Activated T-helper 1 cell treated with anti-CD3 and anti-CD28 coated beads, Interleukin-12 subunit alpha, Interleukin-12 subunit beta, Interleukin-2, Interleukin-4 antibody, amounts not matched to agents 30 ng/mL and 10 ng/mL and 1 ng/mL, durations not matched to agents 14 hours and 24 hours and 36 hours (primary cell): Measurements from ENCODE around the gene NAT14. TPM values are rescaled to one million over a fixed set of nuclear protein-coding genes. Genes with fewer than 3 reads are reported as not detected.
A peak's percentile ranks its signal among the peaks of the same experiment; 100 is the strongest.
"Not testable (repeated sequence)": the region's sequence is repeated elsewhere in the genome, so short reads cannot be mapped to it uniquely, and the experiment has no call there.

Experiments used
- DNase-seq: peaks from one replicate; pipeline ENCODE4 v3.0.0; 2021; ENCODE audit warnings: low spot score
- H3K27ac Mint-ChIP-seq: one replicate; pipeline ENCODE4 v1.8.0; 2021; ENCODE audit warnings: mild to moderate bottlenecking, mixed read lengths
- H3K27me3 Mint-ChIP-seq: one replicate; pipeline ENCODE4 v1.8.0; 2022; ENCODE audit warnings: mild to moderate bottlenecking, moderate library complexity, mixed read lengths; ENCODE audit not compliant: insufficient read depth
- H3K36me3 Mint-ChIP-seq: one replicate; pipeline ENCODE4 v1.8.0; 2021; ENCODE audit warnings: low read depth, mixed read lengths
- H3K4me1 Mint-ChIP-seq: one replicate; pipeline ENCODE4 v1.8.0; 2021; ENCODE audit warnings: low read depth, mixed read lengths
- H3K4me3 Mint-ChIP-seq: one replicate; pipeline ENCODE4 v1.8.0; 2021; ENCODE audit warnings: mild to moderate bottlenecking, moderate library complexity, mixed read lengths
- H3K9me3 Mint-ChIP-seq: one replicate; pipeline ENCODE4 v1.8.0; 2021; ENCODE audit warnings: mixed read lengths
- intact Hi-C: fragments of 100-400 bp; cut with micrococcal nuclease; formaldehyde crosslinking; loops from one replicate; pipeline ENCODE4 v1.15.1; 2024
- total RNA-seq: library from RNA; stranded (reverse); gene quantifications from 2 replicates; pipeline ENCODE4 v1.2.3, GENCODE V29; 2022

Gene NAT14
- total RNA-seq, 1 donor from 2014 or later, result 26.1 TPM

DNA sequence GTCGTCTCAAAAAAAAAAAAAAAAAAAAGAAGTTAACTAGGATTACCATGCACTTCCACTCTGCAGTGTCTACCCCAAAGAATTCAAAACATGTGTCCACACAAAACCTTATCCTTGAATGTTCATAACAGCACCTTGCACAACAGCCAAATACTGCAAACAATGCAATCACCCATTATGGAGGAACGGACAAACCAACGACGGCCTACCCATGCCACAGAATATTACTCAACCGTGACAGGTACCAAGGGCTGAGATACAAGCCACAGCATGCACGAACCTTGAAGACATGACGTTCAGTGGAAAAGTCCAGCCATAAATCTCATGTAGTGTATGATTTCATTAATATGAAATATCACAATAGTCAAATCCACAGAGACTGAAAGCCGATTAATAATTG is 38.9 kb upstream of the NAT14 start:
- H3K9me3 Mint-ChIP-seq, result no peaks in the 10 kb centered on the region
- H3K4me3 Mint-ChIP-seq, result no peak overlapping the region
- intact Hi-C loops, result no loop called here
- H3K27ac Mint-ChIP-seq, result no peak overlapping the region
- H3K4me1 Mint-ChIP-seq, result peaks cover 7% of the 10 kb centered on the region
- H3K36me3 Mint-ChIP-seq, result no peaks in the 10 kb centered on the region
- DNase-seq, result no peak
- peaks cover 55% of the 10 kb centered on the region for H3K27me3 Mint-ChIP-seq

GRCh38 chr19:55447421-55448174 is 37.4 kb upstream of the NAT14 start:
- no peaks in the 10 kb centered on the region for H3K4me1 Mint-ChIP-seq
- intact Hi-C loops, result no loop called here
- no peaks in the 10 kb centered on the region for H3K9me3 Mint-ChIP-seq
- no peaks in the 10 kb centered on the region for H3K36me3 Mint-ChIP-seq
- peaks cover 47% of the 10 kb centered on the region for H3K27me3 Mint-ChIP-seq
- H3K27ac Mint-ChIP-seq, result no peak overlapping the region
- DNase-seq, result no peak
- H3K4me3 Mint-ChIP-seq, result no peak overlapping the region

GRCh38 chr19:55448175-55448490 is 36.9 kb upstream of the NAT14 start:
- H3K4me1 Mint-ChIP-seq, H3K36me3 Mint-ChIP-seq, H3K27ac Mint-ChIP-seq, H3K4me3 Mint-ChIP-seq, intact Hi-C loops, H3K9me3 Mint-ChIP-seq, DNase-seq: not testable (repeated sequence)
- H3K27me3 Mint-ChIP-seq, result peaks cover 49% of the 10 kb centered on the region

DNA sequence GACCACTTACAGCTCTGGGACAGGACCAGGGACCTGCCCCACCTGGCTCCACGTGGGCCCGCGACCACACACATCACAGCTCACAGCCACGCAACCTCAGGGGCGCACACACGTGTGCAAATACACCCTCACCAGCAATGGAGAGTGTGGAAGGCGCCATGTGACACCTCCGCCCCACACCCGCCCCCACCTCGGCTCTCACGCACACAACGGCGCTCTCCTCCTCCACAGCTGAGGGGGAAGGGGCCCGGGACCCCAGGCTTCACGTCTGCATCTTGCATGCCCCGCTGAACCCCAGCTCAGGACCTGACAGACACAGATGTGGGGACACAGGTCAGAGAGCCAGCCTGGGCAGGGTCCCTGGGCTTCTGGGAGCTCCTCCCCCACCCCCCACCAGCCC is 35.5 kb upstream of the NAT14 start:
- intact Hi-C loops, result no loop called here
- peaks cover 43% of the 10 kb centered on the region for H3K27me3 Mint-ChIP-seq
- no peak for DNase-seq
- no peak overlapping the region for H3K4me3 Mint-ChIP-seq
- peaks cover 2% of the 10 kb centered on the region for H3K36me3 Mint-ChIP-seq
- H3K9me3 Mint-ChIP-seq, result no peaks in the 10 kb centered on the region
- H3K27ac Mint-ChIP-seq, result no peak overlapping the region
- no peaks in the 10 kb centered on the region for H3K4me1 Mint-ChIP-seq

DNA sequence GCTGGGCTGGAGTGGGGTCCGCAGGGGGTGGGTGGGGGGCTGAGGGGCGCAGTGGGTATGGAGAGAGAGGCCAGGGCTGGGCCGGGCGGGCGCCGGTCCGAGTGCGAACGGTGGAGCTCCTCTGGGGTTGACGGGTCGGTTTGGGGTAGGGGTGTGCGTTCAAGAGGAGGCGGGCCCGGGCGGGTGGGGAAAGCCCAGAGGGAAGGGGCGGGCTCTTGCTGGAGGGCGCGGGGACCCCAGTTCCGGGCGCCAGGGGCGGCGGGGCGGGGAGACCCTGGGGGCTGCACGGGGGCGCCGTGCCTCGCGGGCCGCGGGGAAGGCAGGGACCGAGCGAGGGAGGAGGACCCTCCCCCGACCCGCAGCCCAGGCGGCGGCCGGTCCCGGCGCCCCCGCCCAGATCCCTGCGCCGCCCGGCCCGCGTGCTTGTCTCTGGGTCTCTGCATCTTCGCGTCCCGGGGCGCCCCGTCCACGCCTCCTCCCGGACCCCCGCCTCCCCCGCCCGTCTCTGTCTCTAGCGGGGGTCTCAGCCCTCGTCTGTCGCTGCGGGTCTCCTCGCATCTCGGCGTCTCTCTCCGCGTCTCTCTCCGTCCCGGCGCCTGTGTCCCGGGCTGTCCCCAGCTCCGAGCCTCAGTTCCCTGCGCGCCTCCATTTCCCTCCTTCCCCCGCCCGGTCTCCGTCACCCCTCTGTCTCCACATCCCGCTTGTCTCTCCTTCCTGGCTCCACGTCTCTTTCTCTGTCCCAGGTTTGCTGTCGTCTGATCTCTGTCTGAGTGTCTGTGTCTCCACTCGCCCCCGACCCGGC is 33.6 kb upstream of the NAT14 start:
- H3K4me1 Mint-ChIP-seq, result no peaks in the 10 kb centered on the region
- peaks cover 30% of the 10 kb centered on the region for H3K27me3 Mint-ChIP-seq
- no peak for DNase-seq
- H3K27ac Mint-ChIP-seq, result no peak overlapping the region
- no peaks in the 10 kb centered on the region for H3K9me3 Mint-ChIP-seq
- peak overlapping the region; percentile 30 for H3K4me3 Mint-ChIP-seq
- intact Hi-C loops, result no loop called here
- peaks cover 5% of the 10 kb centered on the region for H3K36me3 Mint-ChIP-seq

DNA sequence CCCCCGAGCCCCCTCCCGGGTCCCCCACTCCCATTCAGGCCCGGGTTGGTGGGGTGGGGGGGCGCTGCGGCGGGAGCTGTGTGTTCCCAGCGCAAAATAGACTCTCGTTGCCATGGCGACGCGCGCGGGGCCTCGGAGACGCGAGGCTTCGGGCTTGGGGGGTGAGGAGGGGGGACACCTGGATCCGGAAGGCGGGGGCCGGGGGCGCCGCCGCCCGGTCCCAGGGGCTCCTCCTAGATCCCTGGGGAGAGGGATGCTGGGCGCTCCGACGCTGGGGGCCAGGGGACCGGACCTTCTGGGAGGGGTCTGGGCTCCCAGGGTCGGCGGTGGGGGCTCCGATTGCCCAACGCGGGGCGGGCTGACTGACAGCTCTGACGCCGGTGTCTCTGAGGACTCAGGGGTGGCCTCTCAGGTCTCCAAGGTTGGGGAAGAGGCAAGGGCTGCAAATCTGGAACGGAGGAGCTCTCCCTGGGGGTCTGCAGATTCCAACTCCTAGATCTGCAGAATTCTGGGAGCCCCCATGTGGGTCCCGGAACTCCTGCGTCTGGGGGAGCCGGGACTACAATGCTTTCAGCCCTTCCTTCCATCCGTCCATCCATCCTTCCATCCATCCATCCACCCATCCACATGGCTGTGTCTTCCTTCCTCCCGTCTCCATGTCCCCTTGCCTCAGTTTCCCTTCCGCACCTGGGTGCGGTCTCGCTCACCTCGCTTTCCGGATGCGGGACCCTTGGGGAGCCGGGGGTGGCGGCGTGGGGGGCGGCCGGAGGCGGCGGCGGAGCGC is 32.8 kb upstream of the NAT14 start:
- intact Hi-C loops, result no loop called here
- H3K4me1 Mint-ChIP-seq, result no peaks in the 10 kb centered on the region
- peaks cover 5% of the 10 kb centered on the region for H3K36me3 Mint-ChIP-seq
- H3K27ac Mint-ChIP-seq, result no peak overlapping the region
- no peak overlapping the region for H3K4me3 Mint-ChIP-seq
- DNase-seq, result no peak
- H3K9me3 Mint-ChIP-seq, result no peaks in the 10 kb centered on the region
- H3K27me3 Mint-ChIP-seq, result peaks cover 28% of the 10 kb centered on the region

DNA sequence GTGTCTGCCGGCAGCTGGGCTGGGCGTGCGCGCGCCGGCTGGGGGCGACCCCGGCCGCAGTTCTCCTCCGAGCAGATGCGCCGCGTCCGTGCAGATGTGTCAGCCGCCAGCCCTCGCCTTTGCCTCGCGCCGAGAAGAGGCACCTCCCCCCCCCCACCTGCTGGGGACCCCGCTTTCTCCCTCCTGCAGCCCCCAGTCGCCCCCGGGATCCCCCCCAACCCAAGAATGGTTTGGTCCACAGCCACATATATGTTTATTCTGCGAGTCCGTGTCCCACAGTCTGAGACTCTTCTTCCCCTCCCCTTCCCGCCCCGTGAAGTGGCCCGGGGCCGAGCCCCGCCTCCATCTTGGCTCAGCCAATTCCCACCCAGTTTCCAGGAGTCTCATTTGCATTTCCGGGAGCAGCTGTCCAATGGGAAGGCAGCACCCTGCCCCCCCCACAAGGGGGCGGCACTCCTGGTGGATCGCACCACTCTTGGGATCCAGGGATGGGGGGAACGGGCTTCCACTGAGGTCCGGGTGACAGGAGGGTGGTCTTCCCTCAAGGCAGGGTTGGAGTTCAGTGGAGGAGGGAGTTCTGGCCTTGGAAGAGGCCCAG is 32.1 kb upstream of the NAT14 start:
- Mint-ChIP-seq H3K27ac (no peak overlapping the region), H3K9me3 (no peaks in the 10 kb centered on the region), H3K27me3 (peaks cover 28% of the 10 kb centered on the region), H3K4me3 (no peak overlapping the region), H3K36me3 (peaks cover 5% of the 10 kb centered on the region), H3K4me1 (no peaks in the 10 kb centered on the region)
- peak; percentile 22 for DNase-seq
- intact Hi-C loops, result no loop called here

DNA sequence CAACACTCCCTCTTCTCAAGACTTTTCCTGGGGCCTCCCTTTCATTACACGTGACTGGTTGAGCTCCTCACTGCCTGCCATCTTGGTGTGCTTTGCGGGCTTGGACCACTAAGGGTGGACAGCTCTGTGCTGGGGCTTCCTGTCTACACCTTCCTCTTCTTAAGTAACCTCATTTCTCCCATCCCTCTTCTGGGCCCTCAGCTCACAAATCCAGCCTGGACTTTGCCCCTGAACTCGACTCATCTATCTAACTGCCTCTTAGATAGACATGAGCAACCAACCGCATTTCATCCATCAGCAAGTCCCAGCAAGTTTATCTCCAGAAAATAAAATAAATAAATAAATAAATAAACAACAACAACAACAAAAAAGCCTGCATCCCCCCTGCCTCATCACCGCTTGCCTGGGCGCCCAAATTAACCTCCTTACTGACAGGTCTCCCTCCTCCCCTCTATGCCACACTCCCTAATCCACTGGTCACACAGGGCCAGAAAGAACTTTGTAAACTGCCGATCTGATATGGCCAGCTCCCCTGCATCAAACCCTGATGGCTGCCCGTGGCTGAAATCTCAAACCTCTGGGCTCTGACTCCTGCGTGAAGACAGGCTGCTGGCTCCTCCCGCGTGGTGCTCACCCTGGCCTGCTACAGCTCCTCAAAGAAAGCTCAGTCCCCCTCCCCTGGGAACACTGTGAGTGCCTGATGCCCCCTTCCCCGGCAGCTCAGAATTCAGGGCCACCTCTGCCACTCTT is 31.3 kb upstream of the NAT14 start:
- H3K4me1 Mint-ChIP-seq, result no peaks in the 10 kb centered on the region
- no peaks in the 10 kb centered on the region for H3K9me3 Mint-ChIP-seq
- no peak overlapping the region for H3K27ac Mint-ChIP-seq
- no peak for DNase-seq
- H3K36me3 Mint-ChIP-seq, result peaks cover 5% of the 10 kb centered on the region
- intact Hi-C loops, result loop anchor here (1.0 kb wide), 1 partner anchor 312 kb away; no protein-coding TSS in a partner anchor
- H3K27me3 Mint-ChIP-seq, result peaks cover 28% of the 10 kb centered on the region
- H3K4me3 Mint-ChIP-seq, result no peak overlapping the region

DNA sequence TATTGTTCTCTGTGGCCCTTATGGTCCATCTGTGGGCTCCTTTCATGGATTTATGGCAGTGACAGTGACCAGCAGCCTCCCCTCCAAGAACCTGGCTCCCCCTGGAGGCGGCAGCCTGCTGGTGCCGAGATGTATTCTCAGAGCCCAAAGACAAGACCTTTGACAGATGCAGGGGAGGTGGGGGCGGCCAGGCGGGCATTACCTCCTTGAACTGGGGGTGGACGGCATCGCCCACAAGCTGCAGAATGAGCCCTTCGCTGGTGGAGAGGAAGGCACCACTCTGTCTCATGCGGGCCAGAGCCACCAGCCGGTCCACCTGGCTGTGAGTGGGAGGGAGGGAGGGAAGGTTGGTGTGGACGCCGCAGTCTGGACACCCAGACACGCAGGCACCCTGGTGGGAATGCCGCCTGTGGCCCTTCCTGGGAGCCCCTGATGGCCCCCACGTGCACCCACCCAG is 30.2 kb upstream of the NAT14 start:
- Mint-ChIP-seq H3K27me3 (peaks cover 27% of the 10 kb centered on the region), H3K4me1 (no peaks in the 10 kb centered on the region), H3K9me3 (no peaks in the 10 kb centered on the region), H3K36me3 (peaks cover 5% of the 10 kb centered on the region), H3K4me3 (no peak overlapping the region), H3K27ac (peak overlapping the region; percentile 74)
- peak; percentile 29 for DNase-seq
- intact Hi-C loops, result loop anchor here (1.0 kb wide), 1 partner anchor 314 kb away; no protein-coding TSS in a partner anchor

- no peak overlapping the region for H3K27ac Mint-ChIP-seq
- no peaks in the 10 kb centered on the region for H3K9me3 Mint-ChIP-seq
- H3K4me1 Mint-ChIP-seq, result no peaks in the 10 kb centered on the region
- peaks cover 5% of the 10 kb centered on the region for H3K36me3 Mint-ChIP-seq
- H3K4me3 Mint-ChIP-seq, result no peak overlapping the region
- H3K27me3 Mint-ChIP-seq, result peaks cover 22% of the 10 kb centered on the region
- intact Hi-C loops, result no loop called here
- no peak for DNase-seq
These were observed 29.3 kb upstream of the NAT14 start for GRCh38 chr19:55455576-55456235.

DNA sequence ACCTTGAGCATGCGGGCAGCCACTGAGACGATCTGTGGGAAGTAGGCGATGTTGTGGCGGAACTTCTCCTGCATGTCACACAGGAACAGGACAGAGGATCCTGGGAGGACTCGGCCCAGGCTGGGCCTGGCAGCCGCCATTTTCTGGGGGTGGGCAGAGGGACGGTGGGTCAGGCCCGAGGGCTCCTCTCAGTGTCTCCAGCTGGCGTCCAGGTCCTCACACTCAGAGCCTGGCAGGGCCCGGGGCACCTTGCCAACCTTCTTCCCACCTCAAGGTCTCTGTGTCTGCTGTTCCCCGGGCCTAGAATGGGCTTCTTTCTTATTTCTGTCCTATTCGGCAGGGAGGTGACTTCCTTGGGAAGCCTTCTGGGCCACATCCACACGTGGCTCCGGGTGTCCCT is 28.6 kb upstream of the NAT14 start:
- no peak overlapping the region for H3K4me3 Mint-ChIP-seq
- no peak overlapping the region for H3K27ac Mint-ChIP-seq
- no peak for DNase-seq
- H3K27me3 Mint-ChIP-seq, result peaks cover 20% of the 10 kb centered on the region
- intact Hi-C loops, result no loop called here
- no peaks in the 10 kb centered on the region for H3K4me1 Mint-ChIP-seq
- peaks cover 5% of the 10 kb centered on the region for H3K36me3 Mint-ChIP-seq
- H3K9me3 Mint-ChIP-seq, result no peaks in the 10 kb centered on the region
